ENCODE measurements around the gene GDF9. TPM values are rescaled to one million over a fixed set of nuclear protein-coding genes. Genes with fewer than 3 reads are reported as not detected.

The GDF9 gene
- total RNA-seq, 1 experiment from 2014 or later = not detected

DNA sequence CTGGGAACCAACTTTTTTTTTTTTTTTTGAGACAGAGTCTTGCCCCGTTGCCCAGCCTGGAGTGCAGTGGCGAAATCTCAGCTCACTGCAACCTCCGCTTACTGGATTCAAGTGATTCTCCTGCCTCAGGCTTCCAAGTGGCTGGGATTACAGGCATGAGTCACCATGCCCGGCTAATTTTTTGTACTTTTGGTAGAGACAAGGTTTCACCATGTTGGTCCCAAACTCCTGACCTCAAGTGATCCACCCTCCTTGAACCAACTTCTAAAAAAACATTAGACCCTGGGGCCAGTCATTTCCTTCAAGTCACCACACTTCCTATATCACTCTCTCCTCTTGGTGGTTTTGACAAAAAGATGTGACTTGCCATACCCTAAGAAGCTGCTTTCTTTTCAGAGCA lies 25.0 kb downstream of the GDF9 start:
- Histone ChIP-seq H3K9ac (ENCODE audit: low read length) (no peak overlapping the region), H2AFZ (ENCODE audit: low read length) (no peak overlapping the region), H4K20me1 (ENCODE audit: low read length) (no peaks in the 10 kb centered on the region), H3K4me1 (ENCODE audit: insufficient read depth, low read length) (peaks cover 32% of the 10 kb centered on the region), H3K9me2 (replicated peaks; ENCODE audit: low read length) (no peaks in the 10 kb centered on the region), H3K4me3 (ENCODE audit: low read length) (no peak overlapping the region), H3K9me3 (ENCODE audit: low read length) (no peaks in the 10 kb centered on the region), H3K36me3 (ENCODE audit: low read depth, low read length) (no peaks in the 10 kb centered on the region), H3K27me3 (ENCODE audit: low read length) (no peaks in the 10 kb centered on the region), H3K4me2 (ENCODE audit: low read length) (no peak overlapping the region), H3K27ac (ENCODE audit: low read length) (no peak overlapping the region), H3K79me2 (ENCODE audit: low read length) (no peaks in the 10 kb centered on the region), H3F3A (ENCODE audit: low read length, unreplicated experiment) (no peaks in the 10 kb centered on the region)
- ATAC-seq (no peak), DNase-seq (peak; percentile 10)
- ChIA-PET POLR2A (ENCODE audit: unreplicated experiment) (no interaction called here), CTCF (no interaction called here)
- intact Hi-C loops (cut with micrococcal nuclease) = no loop called here
- no TSS peak for BruUV-seq (replicated peaks)
- TF ChIP-seq EZH2phosphoT487 (IDR thresholded peaks at IDR 0.05; ENCODE audit: borderline replicate concordance, low read length) (no peak), EZH2 (IDR thresholded peaks at IDR 0.05; ENCODE audit: low read length, unreplicated experiment) (no peak)
- TF ChIP-seq, protein P1, sequence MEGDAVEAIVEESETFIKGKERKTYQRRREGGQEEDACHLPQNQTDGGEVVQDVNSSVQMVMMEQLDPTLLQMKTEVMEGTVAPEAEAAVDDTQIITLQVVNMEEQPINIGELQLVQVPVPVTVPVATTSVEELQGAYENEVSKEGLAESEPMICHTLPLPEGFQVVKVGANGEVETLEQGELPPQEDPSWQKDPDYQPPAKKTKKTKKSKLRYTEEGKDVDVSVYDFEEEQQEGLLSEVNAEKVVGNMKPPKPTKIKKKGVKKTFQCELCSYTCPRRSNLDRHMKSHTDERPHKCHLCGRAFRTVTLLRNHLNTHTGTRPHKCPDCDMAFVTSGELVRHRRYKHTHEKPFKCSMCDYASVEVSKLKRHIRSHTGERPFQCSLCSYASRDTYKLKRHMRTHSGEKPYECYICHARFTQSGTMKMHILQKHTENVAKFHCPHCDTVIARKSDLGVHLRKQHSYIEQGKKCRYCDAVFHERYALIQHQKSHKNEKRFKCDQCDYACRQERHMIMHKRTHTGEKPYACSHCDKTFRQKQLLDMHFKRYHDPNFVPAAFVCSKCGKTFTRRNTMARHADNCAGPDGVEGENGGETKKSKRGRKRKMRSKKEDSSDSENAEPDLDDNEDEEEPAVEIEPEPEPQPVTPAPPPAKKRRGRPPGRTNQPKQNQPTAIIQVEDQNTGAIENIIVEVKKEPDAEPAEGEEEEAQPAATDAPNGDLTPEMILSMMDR (conservative IDR thresholded peaks at IDR 0.05; ENCODE audit: low read depth, low read length) = no peak

DNA sequence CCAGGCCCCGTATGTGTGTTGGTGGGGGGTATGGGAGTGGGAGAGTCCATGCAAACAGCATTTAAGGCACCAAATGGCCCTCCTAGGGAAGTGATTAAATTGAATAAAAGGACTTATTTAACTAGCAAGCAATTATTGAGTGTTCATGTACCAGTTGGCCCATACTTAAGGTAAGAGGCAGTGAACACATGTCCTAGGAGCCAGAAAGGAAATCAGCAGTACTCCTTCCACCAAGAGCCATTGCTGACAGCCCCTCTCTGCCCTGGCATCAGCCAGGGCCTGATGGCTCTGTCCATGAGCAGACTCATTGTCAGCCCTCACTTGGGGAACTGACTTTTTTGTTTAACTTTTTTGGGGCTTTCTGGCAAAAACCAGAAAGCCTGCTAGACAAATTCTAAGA lies 25.4 kb downstream of the GDF9 start:
- ATAC-seq = no peak
- H3K27me3 ChIP-seq (ENCODE audit: low read length) = no peaks in the 10 kb centered on the region
- H3K4me2 ChIP-seq (ENCODE audit: low read length) = no peak overlapping the region
- H3F3A ChIP-seq (ENCODE audit: low read length, unreplicated experiment) = no peaks in the 10 kb centered on the region
- no peak overlapping the region for H3K27ac ChIP-seq (ENCODE audit: low read length)
- ChIA-PET POLR2A (ENCODE audit: unreplicated experiment) (no interaction called here), CTCF (no interaction called here)
- no peaks in the 10 kb centered on the region for H3K36me3 ChIP-seq (ENCODE audit: low read depth, low read length)
- no peak overlapping the region for H3K9ac ChIP-seq (ENCODE audit: low read length)
- no peaks in the 10 kb centered on the region for H3K9me2 ChIP-seq (replicated peaks; ENCODE audit: low read length)
- H3K4me1 ChIP-seq (ENCODE audit: insufficient read depth, low read length) = peaks cover 32% of the 10 kb centered on the region
- DNase-seq = no peak
- no peaks in the 10 kb centered on the region for H3K9me3 ChIP-seq (ENCODE audit: low read length)
- H2AFZ ChIP-seq (ENCODE audit: low read length) = no peak overlapping the region; the same call in 1 of the 2 replicates
- no peak overlapping the region for H3K4me3 ChIP-seq (ENCODE audit: low read length)
- H4K20me1 ChIP-seq (ENCODE audit: low read length) = no peaks in the 10 kb centered on the region
- intact Hi-C loops (cut with micrococcal nuclease) = no loop called here
- TF ChIP-seq, protein P1 (conservative IDR thresholded peaks at IDR 0.05; ENCODE audit: low read depth, low read length) = no peak
- TF ChIP-seq EZH2 (IDR thresholded peaks at IDR 0.05; ENCODE audit: low read length, unreplicated experiment) (no peak), EZH2phosphoT487 (IDR thresholded peaks at IDR 0.05; ENCODE audit: borderline replicate concordance, low read length) (no peak)
- BruUV-seq (replicated peaks) = no TSS peak
- H3K79me2 ChIP-seq (ENCODE audit: low read length) = no peaks in the 10 kb centered on the region

DNA sequence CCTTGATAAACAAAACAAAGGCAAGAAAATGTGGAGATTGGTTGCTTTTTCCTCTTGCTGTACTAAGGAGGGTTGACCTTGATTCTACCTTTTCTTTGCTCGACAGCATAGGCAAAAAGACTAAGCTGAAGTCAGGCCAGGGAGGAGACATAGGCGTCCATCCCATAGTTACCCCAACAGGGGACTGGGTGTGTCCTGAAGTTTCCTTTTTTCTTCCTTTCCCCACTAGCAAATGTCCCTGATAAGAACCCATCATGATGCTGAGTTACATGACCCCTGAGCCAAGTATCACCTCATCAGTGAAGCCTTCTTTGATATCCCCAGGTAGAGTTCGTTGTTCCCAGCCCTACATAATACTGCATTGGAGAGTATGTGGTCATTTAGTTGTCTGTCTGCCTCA lies 26.0 kb downstream of the GDF9 start:
- Histone ChIP-seq H3K9ac (ENCODE audit: low read length) (no peak overlapping the region), H3K4me1 (ENCODE audit: insufficient read depth, low read length) (peaks cover 32% of the 10 kb centered on the region), H3K9me2 (replicated peaks; ENCODE audit: low read length) (no peaks in the 10 kb centered on the region), H2AFZ (ENCODE audit: low read length) (peak overlapping the region; percentile 75), H3F3A (ENCODE audit: low read length, unreplicated experiment) (no peaks in the 10 kb centered on the region), H3K79me2 (ENCODE audit: low read length) (no peaks in the 10 kb centered on the region), H3K4me3 (ENCODE audit: low read length) (no peak overlapping the region), H3K4me2 (ENCODE audit: low read length) (no peak overlapping the region), H4K20me1 (ENCODE audit: low read length) (no peaks in the 10 kb centered on the region), H3K27me3 (ENCODE audit: low read length) (no peaks in the 10 kb centered on the region), H3K27ac (ENCODE audit: low read length) (no peak overlapping the region), H3K36me3 (ENCODE audit: low read depth, low read length) (no peaks in the 10 kb centered on the region), H3K9me3 (ENCODE audit: low read length) (no peaks in the 10 kb centered on the region)
- no peak for ATAC-seq
- POLR2A ChIA-PET (ENCODE audit: unreplicated experiment) = no interaction called here
- TF ChIP-seq, protein P1 (conservative IDR thresholded peaks at IDR 0.05; ENCODE audit: low read depth, low read length) = no peak
- TF ChIP-seq EZH2 (IDR thresholded peaks at IDR 0.05; ENCODE audit: low read length, unreplicated experiment) = no peak
- TF ChIP-seq EZH2phosphoT487 (IDR thresholded peaks at IDR 0.05; ENCODE audit: borderline replicate concordance, low read length) = no peak
- CTCF ChIA-PET = no interaction called here
- BruUV-seq (replicated peaks) = no TSS peak
- DNase-seq = no peak
- intact Hi-C loops (cut with micrococcal nuclease) = no loop called here
